GM10248 (cell line): ENCODE results near the gene F7.

Source experiments
- CTCF ChIA-PET: fragments of 300-600 bp; sonication (Branson Sonifier 250); formaldehyde crosslinking; extraction: SDS; loops from one replicate; lab custom pipeline; 2021; ENCODE audit warnings: antibody characterized with exemption; lab: Yijun Ruan, JAX
- POLR2A ChIA-PET: fragments of 350-650 bp; sonication (Branson Sonifier 250); formaldehyde crosslinking; extraction: SDS; loops from one replicate; lab custom pipeline; 2020; ENCODE audit warnings: antibody characterized with exemption; lab: Yijun Ruan, JAX
- DNase-seq: peaks from one replicate; pipeline ENCODE4 v3.0.0; 2012; ENCODE audit errors: extremely low spot score
- CTCF ChIP-seq: IDR thresholded peaks from 2 replicates; pipeline ENCODE4 v1.5.1; 2012; ENCODE audit warnings: mild to moderate bottlenecking, low read depth; ENCODE audit errors: extremely low read depth, missing control alignments, control extremely low read depth

The F7 gene

GRCh38 chr13:113152984-113153809 is 47.6 kb downstream of the F7 start:
- no peak for TF ChIP-seq CTCF
- ChIA-PET CTCF (no interaction called here), POLR2A (no interaction called here)
- DNase-seq = no peak

GRCh38 chr13:113153810-113154748 is 48.5 kb downstream of the F7 start:
- peak; percentile 77 for DNase-seq
- CTCF ChIA-PET = interaction anchor here (1.0 kb wide), 1 partner anchor 13 kb away, joined by 3 read pairs; no protein-coding TSS in a partner anchor
- POLR2A ChIA-PET = no interaction called here
- TF ChIP-seq CTCF = no peak

GRCh38 chr13:113155201-113155600 is 49.6 kb downstream of the F7 start:
- no peak for DNase-seq
- CTCF ChIA-PET = interaction anchor here (1.0 kb wide), 1 partner anchor 12 kb away, joined by 3 read pairs; no protein-coding TSS in a partner anchor

GRCh38 chr13:113155982-113156655 is 50.5 kb downstream of the F7 start:
- ChIA-PET POLR2A (no interaction called here), CTCF (interaction anchor here (0.6 kb wide), 1 partner anchor 9 kb away, joined by 3 read pairs; no protein-coding TSS in a partner anchor)
- DNase-seq = no peak
- no peak for TF ChIP-seq CTCF

More at GRCh38 chr13:113155201-113155600, 49.6 kb downstream of the F7 start:
- TF ChIP-seq CTCF = no peak
- POLR2A ChIA-PET = no interaction called here

- no peak for TF ChIP-seq CTCF
- POLR2A ChIA-PET = no interaction called here
Observed at GRCh38 chr13:113157206-113157928, 51.8 kb downstream of the F7 start.

More at GRCh38 chr13:113157206-113157928, 51.8 kb downstream of the F7 start:
- DNase-seq = no peak
- CTCF ChIA-PET = no interaction called here
